ENCODE measurements around the gene YIPF6. TPM values are rescaled to one million over a fixed set of nuclear protein-coding genes. Genes with fewer than 3 reads are reported as not detected.

YIPF6 gene
- total and polyA plus RNA-seq, 2 donors (not counting 3 experiments of a cell fraction or from before 2014, with no cell fraction given) = 17.1 to 29.6 TPM

DNA sequence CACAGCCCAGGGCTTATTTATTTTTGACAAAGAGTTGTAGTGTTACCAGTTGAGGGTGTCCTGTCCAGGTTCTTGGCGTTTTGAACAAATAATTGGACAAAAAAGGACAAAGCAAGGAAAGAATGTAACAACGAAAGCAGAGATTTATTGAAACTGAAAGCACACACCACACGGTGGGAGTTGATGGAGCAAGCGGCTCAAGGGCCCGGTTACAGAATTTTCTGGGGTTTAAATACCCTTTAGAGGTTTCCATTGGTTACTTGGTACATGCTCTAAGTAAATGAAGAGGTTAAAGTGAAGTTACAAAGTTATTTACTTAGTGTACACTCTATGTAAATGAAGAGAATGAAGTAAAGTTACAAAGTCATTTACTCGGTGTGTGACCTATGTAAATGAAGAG is 37.8 kb upstream of the YIPF6 start:
- no peaks in the 10 kb centered on the region for H3K9me3 ChIP-seq (replicated peaks; ENCODE audit: control insufficient read depth, insufficient read depth, low read length)
- FAIRE-seq (no peak), DNase-seq (ENCODE audit: low read depth, low spot score) (no peak)
- no peaks in the 10 kb centered on the region for H3K36me3 ChIP-seq (ENCODE audit: control insufficient read depth in 2 of 2, extremely low read depth in 1 of 2, insufficient read depth in 2 of 2, low read length in 2 of 2)
- BruUV-seq (replicated peaks) = no TSS peak
- H3K27me3 ChIP-seq (ENCODE audit: control insufficient read depth in 2 of 2, insufficient read depth in 2 of 2, low read length in 2 of 2) = no peaks in the 10 kb centered on the region
- no peak overlapping the region for H2AFZ ChIP-seq (ENCODE audit: low read depth, low read length)
- ChIA-PET POLR2A (no interaction called here), CTCF (no interaction called here)
- H3K4me1 ChIP-seq (ENCODE audit: control insufficient read depth, extremely low read depth, insufficient read depth, low read length) = no peaks in the 10 kb centered on the region
- H3K9me1 ChIP-seq (replicated peaks; ENCODE audit: control insufficient read depth, extremely low read depth, insufficient read depth, low read length) = no peaks in the 10 kb centered on the region
- intact Hi-C loops (cut with micrococcal nuclease) = loop anchor here (5.0 kb wide), 1 partner anchor 224 kb away; no protein-coding TSS in a partner anchor
- H3K27ac ChIP-seq (ENCODE audit: insufficient read depth, low read depth, low read length) = no peak overlapping the region
- H3K79me2 ChIP-seq (ENCODE audit: control insufficient read depth, insufficient read depth, low read length) = no peaks in the 10 kb centered on the region
- TF ChIP-seq MAX (IDR thresholded peaks at IDR 0.05; ENCODE audit: insufficient read depth, insufficient read length) (no peak), POLR2AphosphoS5 (IDR thresholded peaks at IDR 0.05; ENCODE audit: insufficient read depth, low read depth, low read length) (no peak), GATA2 (IDR thresholded peaks at IDR 0.05; ENCODE audit: insufficient read depth, insufficient read length, low read depth, low read length) (no peak), FOS (IDR thresholded peaks at IDR 0.05; ENCODE audit: borderline replicate concordance, insufficient read depth, low read length) (no peak), POLR2A (IDR thresholded peaks at IDR 0.05; ENCODE audit: low read depth, low read length) (no peak), JUN (IDR thresholded peaks at IDR 0.05; ENCODE audit: borderline replicate concordance, insufficient read depth, insufficient read length, low read depth) (no peak), EZH2 (IDR thresholded peaks at IDR 0.05; ENCODE audit: borderline replicate concordance, low read depth, low read length, severe bottlenecking) (no peak), MYC (IDR thresholded peaks at IDR 0.05; ENCODE audit: low read depth, low read length) (no peak)
- TF ChIP-seq, protein P1, sequence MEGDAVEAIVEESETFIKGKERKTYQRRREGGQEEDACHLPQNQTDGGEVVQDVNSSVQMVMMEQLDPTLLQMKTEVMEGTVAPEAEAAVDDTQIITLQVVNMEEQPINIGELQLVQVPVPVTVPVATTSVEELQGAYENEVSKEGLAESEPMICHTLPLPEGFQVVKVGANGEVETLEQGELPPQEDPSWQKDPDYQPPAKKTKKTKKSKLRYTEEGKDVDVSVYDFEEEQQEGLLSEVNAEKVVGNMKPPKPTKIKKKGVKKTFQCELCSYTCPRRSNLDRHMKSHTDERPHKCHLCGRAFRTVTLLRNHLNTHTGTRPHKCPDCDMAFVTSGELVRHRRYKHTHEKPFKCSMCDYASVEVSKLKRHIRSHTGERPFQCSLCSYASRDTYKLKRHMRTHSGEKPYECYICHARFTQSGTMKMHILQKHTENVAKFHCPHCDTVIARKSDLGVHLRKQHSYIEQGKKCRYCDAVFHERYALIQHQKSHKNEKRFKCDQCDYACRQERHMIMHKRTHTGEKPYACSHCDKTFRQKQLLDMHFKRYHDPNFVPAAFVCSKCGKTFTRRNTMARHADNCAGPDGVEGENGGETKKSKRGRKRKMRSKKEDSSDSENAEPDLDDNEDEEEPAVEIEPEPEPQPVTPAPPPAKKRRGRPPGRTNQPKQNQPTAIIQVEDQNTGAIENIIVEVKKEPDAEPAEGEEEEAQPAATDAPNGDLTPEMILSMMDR (IDR thresholded peaks at IDR 0.05; ENCODE audit: extremely low read depth in 1 of 2, insufficient read depth in 1 of 2, low read depth in 1 of 2, low read length in 2 of 2) = no peak
- no peak overlapping the region for H3K4me3 ChIP-seq (replicated peaks in 1 of 3; ENCODE audit: insufficient read depth in 1 of 3, low read depth in 1 of 3, low read length in 3 of 3)
- no peak overlapping the region for H3K4me2 ChIP-seq (ENCODE audit: insufficient read depth, low read length)
- dilution Hi-C loops (cut with MboI; ENCODE audit: extremely low pct_ligation_motif_present, low sequenced_read_pairs) = no loop called here
- no peak overlapping the region for H3K9ac ChIP-seq (replicated peaks; ENCODE audit: extremely low read depth, insufficient read depth, low read length)
- H4K20me1 ChIP-seq (replicated peaks; ENCODE audit: control insufficient read depth, extremely low read depth, insufficient read depth, low read length) = no peaks in the 10 kb centered on the region
